A673 (cell line): ENCODE data around the gene DIS3L2.

Experiments
- EZH2 ChIP-seq: fragments of 200-600 bp; sonication (generic); IDR thresholded peaks from 2 replicates; pipeline ENCODE4 v1.6.1; 2017; ENCODE audit warnings: borderline replicate concordance, low read depth, mild to moderate bottlenecking, mixed read lengths, antibody characterized with exemption, low read length; ENCODE audit not compliant: poor library complexity, severe bottlenecking
- TF ChIP-seq, protein P1 (sequence below): fragments of 300-800, 200-600 bp; sonication (generic); conservative IDR thresholded peaks from 2 replicates; pipeline ENCODE4 v1.5.1; 2017; ENCODE audit warnings: low read depth, mild to moderate bottlenecking, antibody characterized with exemption, low read length, moderate library complexity, mixed read lengths

DNA sequence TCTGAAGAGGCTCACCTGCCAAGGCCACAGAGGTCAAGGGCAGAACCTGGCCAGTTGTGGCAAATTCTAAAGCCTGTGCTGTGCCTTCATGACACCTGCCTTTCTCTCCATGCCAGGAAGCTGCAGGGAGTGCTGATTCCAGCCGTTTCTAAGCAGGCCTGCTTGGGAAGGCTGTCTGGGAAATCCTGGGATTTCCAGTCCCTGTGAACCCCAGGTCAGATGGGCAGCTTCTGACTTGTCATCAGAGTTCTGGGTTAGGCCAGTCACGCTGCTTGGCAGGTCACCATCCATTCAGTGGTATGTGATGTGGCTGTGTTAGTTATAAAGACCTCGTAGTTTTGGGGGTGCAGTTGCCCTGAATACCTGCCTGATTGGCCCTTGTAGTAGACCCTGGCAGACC, 346.3 kb downstream of the DIS3L2 start:
- TF ChIP-seq, protein P1, sequence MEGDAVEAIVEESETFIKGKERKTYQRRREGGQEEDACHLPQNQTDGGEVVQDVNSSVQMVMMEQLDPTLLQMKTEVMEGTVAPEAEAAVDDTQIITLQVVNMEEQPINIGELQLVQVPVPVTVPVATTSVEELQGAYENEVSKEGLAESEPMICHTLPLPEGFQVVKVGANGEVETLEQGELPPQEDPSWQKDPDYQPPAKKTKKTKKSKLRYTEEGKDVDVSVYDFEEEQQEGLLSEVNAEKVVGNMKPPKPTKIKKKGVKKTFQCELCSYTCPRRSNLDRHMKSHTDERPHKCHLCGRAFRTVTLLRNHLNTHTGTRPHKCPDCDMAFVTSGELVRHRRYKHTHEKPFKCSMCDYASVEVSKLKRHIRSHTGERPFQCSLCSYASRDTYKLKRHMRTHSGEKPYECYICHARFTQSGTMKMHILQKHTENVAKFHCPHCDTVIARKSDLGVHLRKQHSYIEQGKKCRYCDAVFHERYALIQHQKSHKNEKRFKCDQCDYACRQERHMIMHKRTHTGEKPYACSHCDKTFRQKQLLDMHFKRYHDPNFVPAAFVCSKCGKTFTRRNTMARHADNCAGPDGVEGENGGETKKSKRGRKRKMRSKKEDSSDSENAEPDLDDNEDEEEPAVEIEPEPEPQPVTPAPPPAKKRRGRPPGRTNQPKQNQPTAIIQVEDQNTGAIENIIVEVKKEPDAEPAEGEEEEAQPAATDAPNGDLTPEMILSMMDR, result no peak
- no peak for TF ChIP-seq EZH2
